HEK293 (cell line): Measurements from ENCODE around the gene PARP1.

Source experiments
- HOXA7 ChIP-seq: sonication (generic); formaldehyde crosslinking; IDR thresholded peaks from 2 replicates; pipeline ENCODE4 v1.8.1; 2022; ENCODE audit warnings: missing genetic modification reagents, borderline replicate concordance
- KLF7 ChIP-seq: fragments of 450-650 bp; formaldehyde crosslinking; IDR thresholded peaks from 2 replicates; pipeline ENCODE4 v1.5.1; 2016; ENCODE audit warnings: missing biosample characterization, missing genetic modification characterization, borderline replicate concordance
- OVOL3 ChIP-seq: fragments of 450-650 bp; formaldehyde crosslinking; IDR thresholded peaks from 2 replicates; pipeline ENCODE4 v1.5.1; 2016; ENCODE audit warnings: missing biosample characterization, missing genetic modification characterization
- REPIN1 ChIP-seq: fragments of 450-650 bp; formaldehyde crosslinking; IDR thresholded peaks from 2 replicates; pipeline ENCODE4 v1.5.1; 2017; ENCODE audit warnings: missing biosample characterization, missing genetic modification characterization, low read depth
- TCF7L2 ChIP-seq: IDR thresholded peaks from 2 replicates; pipeline ENCODE4 v1.6.1; 2011; ENCODE audit warnings: low read depth, mild to moderate bottlenecking, inconsistent platforms, low read length, moderate library complexity, borderline replicate concordance
- ZBTB7A ChIP-seq: fragments of 450-650 bp; formaldehyde crosslinking; IDR thresholded peaks from 2 replicates; pipeline ENCODE4 v1.5.1; 2016; ENCODE audit warnings: low read depth, missing biosample characterization, missing genetic modification characterization
- ZBTB8A ChIP-seq: fragments of 450-650 bp; formaldehyde crosslinking; IDR thresholded peaks from 2 replicates; pipeline ENCODE4 v1.5.1; 2016; ENCODE audit warnings: missing biosample characterization, missing genetic modification characterization
- ZNF664 ChIP-seq: fragments of 450-650 bp; formaldehyde crosslinking; IDR thresholded peaks from 2 replicates; pipeline ENCODE4 v1.5.1; 2016; ENCODE audit warnings: missing biosample characterization, missing genetic modification characterization
- TF ChIP-seq, protein P1 (sequence below): fragments of 450-650 bp; formaldehyde crosslinking; IDR thresholded peaks from 2 replicates; pipeline ENCODE4 v1.5.1; 2017; ENCODE audit warnings: missing biosample characterization, mild to moderate bottlenecking, missing genetic modification characterization, moderate library complexity
- TF ChIP-seq, protein P2 (sequence below): fragments of 450-650 bp; formaldehyde crosslinking; IDR thresholded peaks from 2 replicates; pipeline ENCODE4 v1.5.1; 2016; ENCODE audit warnings: missing biosample characterization, missing genetic modification characterization
- TF ChIP-seq, protein P3 (sequence below): fragments of 450-650 bp; formaldehyde crosslinking; IDR thresholded peaks from 2 replicates; pipeline ENCODE4 v1.5.1; 2016; ENCODE audit warnings: missing biosample characterization, missing genetic modification characterization
- TF ChIP-seq, protein P4 (sequence below): fragments of 450-650 bp; formaldehyde crosslinking; IDR thresholded peaks from 2 replicates; pipeline ENCODE4 v1.5.1; 2016; ENCODE audit warnings: missing biosample characterization, missing genetic modification characterization, low read depth
- TF ChIP-seq, protein P5 (sequence below): fragments of 450-650 bp; IDR thresholded peaks from 2 replicates; pipeline ENCODE4 v1.5.1; 2018; ENCODE audit warnings: missing biosample characterization, missing genetic modification characterization

DNA sequence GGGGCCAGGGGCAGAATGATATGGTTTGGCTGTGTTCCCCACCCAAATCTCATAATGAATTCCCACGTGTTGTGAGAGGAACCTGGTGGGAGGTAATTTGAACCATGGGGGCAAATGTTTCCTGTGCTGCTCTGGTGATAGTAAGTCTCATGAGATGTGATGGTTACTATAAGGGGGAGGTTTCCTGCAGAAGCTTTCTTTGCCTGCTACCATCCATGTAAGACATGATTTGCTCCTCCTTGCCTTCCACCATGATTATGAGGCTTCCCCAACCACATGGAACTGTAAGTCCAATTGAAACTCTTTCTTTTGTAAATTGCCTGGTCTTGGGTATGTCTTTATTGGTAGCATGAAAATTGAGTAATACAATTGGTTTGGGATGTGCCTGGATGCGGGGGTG is 65.2 kb downstream of the PARP1 start:
- TF ChIP-seq ZNF664 (no peak), OVOL3 (tag by site-specific recombination) (no peak), KLF7 (tag by site-specific recombination) (no peak), REPIN1 (tag by site-specific recombination) (no peak), ZBTB8A (no peak), TCF7L2 (no peak), ZBTB7A (no peak), HOXA7 (no peak)
- TF ChIP-seq, protein P1, sequence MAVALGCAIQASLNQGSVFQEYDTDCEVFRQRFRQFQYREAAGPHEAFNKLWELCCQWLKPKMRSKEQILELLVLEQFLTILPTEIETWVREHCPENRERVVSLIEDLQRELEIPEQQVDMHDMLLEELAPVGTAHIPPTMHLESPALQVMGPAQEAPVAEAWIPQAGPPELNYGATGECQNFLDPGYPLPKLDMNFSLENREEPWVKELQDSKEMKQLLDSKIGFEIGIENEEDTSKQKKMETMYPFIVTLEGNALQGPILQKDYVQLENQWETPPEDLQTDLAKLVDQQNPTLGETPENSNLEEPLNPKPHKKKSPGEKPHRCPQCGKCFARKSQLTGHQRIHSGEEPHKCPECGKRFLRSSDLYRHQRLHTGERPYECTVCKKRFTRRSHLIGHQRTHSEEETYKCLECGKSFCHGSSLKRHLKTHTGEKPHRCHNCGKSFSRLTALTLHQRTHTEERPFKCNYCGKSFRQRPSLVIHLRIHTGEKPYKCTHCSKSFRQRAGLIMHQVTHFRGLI, result no peak
- TF ChIP-seq, protein P2, sequence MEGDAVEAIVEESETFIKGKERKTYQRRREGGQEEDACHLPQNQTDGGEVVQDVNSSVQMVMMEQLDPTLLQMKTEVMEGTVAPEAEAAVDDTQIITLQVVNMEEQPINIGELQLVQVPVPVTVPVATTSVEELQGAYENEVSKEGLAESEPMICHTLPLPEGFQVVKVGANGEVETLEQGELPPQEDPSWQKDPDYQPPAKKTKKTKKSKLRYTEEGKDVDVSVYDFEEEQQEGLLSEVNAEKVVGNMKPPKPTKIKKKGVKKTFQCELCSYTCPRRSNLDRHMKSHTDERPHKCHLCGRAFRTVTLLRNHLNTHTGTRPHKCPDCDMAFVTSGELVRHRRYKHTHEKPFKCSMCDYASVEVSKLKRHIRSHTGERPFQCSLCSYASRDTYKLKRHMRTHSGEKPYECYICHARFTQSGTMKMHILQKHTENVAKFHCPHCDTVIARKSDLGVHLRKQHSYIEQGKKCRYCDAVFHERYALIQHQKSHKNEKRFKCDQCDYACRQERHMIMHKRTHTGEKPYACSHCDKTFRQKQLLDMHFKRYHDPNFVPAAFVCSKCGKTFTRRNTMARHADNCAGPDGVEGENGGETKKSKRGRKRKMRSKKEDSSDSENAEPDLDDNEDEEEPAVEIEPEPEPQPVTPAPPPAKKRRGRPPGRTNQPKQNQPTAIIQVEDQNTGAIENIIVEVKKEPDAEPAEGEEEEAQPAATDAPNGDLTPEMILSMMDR, result no peak
- TF ChIP-seq, protein P3, sequence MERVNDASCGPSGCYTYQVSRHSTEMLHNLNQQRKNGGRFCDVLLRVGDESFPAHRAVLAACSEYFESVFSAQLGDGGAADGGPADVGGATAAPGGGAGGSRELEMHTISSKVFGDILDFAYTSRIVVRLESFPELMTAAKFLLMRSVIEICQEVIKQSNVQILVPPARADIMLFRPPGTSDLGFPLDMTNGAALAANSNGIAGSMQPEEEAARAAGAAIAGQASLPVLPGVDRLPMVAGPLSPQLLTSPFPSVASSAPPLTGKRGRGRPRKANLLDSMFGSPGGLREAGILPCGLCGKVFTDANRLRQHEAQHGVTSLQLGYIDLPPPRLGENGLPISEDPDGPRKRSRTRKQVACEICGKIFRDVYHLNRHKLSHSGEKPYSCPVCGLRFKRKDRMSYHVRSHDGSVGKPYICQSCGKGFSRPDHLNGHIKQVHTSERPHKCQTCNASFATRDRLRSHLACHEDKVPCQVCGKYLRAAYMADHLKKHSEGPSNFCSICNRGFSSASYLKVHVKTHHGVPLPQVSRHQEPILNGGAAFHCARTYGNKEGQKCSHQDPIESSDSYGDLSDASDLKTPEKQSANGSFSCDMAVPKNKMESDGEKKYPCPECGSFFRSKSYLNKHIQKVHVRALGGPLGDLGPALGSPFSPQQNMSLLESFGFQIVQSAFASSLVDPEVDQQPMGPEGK (tag by site-specific recombination), result no peak
- TF ChIP-seq, protein P4, sequence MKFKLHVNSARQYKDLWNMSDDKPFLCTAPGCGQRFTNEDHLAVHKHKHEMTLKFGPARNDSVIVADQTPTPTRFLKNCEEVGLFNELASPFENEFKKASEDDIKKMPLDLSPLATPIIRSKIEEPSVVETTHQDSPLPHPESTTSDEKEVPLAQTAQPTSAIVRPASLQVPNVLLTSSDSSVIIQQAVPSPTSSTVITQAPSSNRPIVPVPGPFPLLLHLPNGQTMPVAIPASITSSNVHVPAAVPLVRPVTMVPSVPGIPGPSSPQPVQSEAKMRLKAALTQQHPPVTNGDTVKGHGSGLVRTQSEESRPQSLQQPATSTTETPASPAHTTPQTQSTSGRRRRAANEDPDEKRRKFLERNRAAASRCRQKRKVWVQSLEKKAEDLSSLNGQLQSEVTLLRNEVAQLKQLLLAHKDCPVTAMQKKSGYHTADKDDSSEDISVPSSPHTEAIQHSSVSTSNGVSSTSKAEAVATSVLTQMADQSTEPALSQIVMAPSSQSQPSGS, result no peak
- TF ChIP-seq, protein P5, sequence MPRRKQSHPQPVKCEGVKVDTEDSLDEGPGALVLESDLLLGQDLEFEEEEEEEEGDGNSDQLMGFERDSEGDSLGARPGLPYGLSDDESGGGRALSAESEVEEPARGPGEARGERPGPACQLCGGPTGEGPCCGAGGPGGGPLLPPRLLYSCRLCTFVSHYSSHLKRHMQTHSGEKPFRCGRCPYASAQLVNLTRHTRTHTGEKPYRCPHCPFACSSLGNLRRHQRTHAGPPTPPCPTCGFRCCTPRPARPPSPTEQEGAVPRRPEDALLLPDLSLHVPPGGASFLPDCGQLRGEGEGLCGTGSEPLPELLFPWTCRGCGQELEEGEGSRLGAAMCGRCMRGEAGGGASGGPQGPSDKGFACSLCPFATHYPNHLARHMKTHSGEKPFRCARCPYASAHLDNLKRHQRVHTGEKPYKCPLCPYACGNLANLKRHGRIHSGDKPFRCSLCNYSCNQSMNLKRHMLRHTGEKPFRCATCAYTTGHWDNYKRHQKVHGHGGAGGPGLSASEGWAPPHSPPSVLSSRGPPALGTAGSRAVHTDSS, result no peak
